Measurements from ENCODE around the gene DUS2. TPM values are rescaled to one million over a fixed set of nuclear protein-coding genes. Genes with fewer than 3 reads are reported as not detected.

Gene DUS2
- total RNA-seq, 1 donor from 2014 or later = 22.9 TPM

DNA sequence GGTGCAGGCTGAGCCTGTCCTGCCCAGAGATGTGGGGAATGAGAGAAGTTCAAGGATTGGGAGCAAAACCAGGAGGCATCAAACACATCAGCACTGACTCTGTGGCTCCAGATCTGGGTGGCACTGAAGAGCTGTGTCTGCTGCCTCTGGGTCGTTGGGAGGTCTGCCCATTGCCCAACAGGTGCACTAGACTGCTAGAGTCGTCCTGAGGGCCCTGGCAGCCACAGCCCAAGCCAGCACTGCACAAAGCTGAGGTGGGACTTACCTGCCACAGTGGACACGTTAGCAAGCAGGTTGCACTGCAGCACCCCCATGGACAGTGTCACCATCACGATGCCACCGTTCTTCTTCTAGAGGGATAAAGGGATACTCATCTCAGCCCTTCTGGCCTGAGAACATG lies 46.1 kb upstream of the DUS2 start:
- no peak overlapping the region for H2AFZ ChIP-seq (replicated peaks)
- no peaks in the 10 kb centered on the region for H3K79me2 ChIP-seq (ENCODE audit: low read depth)
- H3K27me3 Mint-ChIP-seq (ENCODE audit: insufficient read depth, low read depth) = peaks cover 14% of the 10 kb centered on the region
- H3K36me3 ChIP-seq = no peaks in the 10 kb centered on the region
- H3K4me1 Mint-ChIP-seq = no peaks in the 10 kb centered on the region
- no peaks in the 10 kb centered on the region for H3K4me1 ChIP-seq
- DNase-seq (ENCODE audit: low spot score) = no peak
- no peaks in the 10 kb centered on the region for H4K20me1 ChIP-seq (ENCODE audit: low read depth)
- no peaks in the 10 kb centered on the region for H3K36me3 Mint-ChIP-seq
- H3K9me3 Mint-ChIP-seq = no peaks in the 10 kb centered on the region
- no peaks in the 10 kb centered on the region for H3K9me3 ChIP-seq (ENCODE audit: low read depth)
- H3K4me2 ChIP-seq = no peak overlapping the region
- TF ChIP-seq EZH2 (IDR thresholded peaks at IDR 0.05) (no peak), CTCF (IDR thresholded peaks at IDR 0.05) (no peak)
- no peaks in the 10 kb centered on the region for H3K27me3 ChIP-seq
- no peak overlapping the region for H3K4me3 ChIP-seq
- no peak overlapping the region for H3K4me3 Mint-ChIP-seq
- no peak overlapping the region for H3K27ac Mint-ChIP-seq
- no peak overlapping the region for H3K9ac ChIP-seq
- H3F3A ChIP-seq (ENCODE audit: low read depth) = no peaks in the 10 kb centered on the region
- no peak overlapping the region for H3K27ac ChIP-seq

DNA sequence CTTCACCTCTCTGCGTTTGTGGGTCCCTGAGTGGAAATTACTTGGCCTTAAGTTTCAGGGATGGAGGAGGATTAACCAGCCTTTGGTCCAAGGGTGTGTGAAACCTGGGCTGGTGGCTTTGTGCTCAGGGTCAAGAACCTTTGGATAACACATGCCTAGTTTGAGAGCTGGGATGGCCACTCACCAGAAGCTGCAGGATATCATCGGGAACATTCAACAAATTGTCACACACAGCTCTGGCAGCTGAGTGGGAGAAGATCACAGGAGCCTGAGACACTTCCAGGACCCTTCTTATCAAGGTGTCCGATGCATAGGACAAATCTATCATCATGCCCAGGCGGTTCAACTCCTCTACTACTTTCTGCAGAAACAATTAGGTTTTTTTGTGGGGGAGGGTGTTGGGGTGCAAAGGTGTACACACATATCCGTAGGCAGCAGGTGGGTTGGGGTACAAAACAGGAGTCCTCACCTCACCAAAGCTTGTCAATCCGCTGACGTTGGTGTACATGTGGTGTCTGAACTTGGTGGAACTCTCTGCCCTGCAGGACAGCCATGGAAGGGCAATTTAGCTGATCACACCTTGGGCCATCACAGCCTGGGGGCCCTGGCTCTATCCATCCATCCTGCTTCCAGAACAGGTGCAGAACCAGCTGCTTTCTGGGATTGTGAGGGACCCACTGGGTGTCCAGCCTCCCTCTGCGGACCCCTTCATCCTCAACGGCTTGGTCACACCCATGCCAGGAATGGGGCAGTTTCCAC lies 45.4 kb upstream of the DUS2 start:
- no peak overlapping the region for H3K27ac Mint-ChIP-seq
- H3K36me3 ChIP-seq = no peaks in the 10 kb centered on the region
- H3K27me3 Mint-ChIP-seq (ENCODE audit: insufficient read depth, low read depth) = peaks cover 13% of the 10 kb centered on the region
- H3K9ac ChIP-seq = no peak overlapping the region
- H3K9me3 ChIP-seq (ENCODE audit: low read depth) = no peaks in the 10 kb centered on the region
- no peaks in the 10 kb centered on the region for H3K36me3 Mint-ChIP-seq
- H3K4me2 ChIP-seq = no peak overlapping the region
- H3K4me1 Mint-ChIP-seq = peaks cover 1% of the 10 kb centered on the region
- no peaks in the 10 kb centered on the region for H4K20me1 ChIP-seq (ENCODE audit: low read depth)
- no peak overlapping the region for H3K4me3 Mint-ChIP-seq
- no peak overlapping the region for H2AFZ ChIP-seq (replicated peaks)
- H3K9me3 Mint-ChIP-seq = no peaks in the 10 kb centered on the region
- no peaks in the 10 kb centered on the region for H3F3A ChIP-seq (ENCODE audit: low read depth)
- TF ChIP-seq EZH2phosphoT487 (IDR thresholded peaks at IDR 0.05) (no peak), EZH2 (IDR thresholded peaks at IDR 0.05) (no peak), CTCF (IDR thresholded peaks at IDR 0.05) (no peak)
- no peak overlapping the region for H3K27ac ChIP-seq
- H3K79me2 ChIP-seq (ENCODE audit: low read depth) = no peaks in the 10 kb centered on the region
- no peaks in the 10 kb centered on the region for H3K27me3 ChIP-seq
- no peaks in the 10 kb centered on the region for H3K4me1 ChIP-seq
- no peak for DNase-seq (ENCODE audit: low spot score)
- no peak overlapping the region for H3K4me3 ChIP-seq

DNA sequence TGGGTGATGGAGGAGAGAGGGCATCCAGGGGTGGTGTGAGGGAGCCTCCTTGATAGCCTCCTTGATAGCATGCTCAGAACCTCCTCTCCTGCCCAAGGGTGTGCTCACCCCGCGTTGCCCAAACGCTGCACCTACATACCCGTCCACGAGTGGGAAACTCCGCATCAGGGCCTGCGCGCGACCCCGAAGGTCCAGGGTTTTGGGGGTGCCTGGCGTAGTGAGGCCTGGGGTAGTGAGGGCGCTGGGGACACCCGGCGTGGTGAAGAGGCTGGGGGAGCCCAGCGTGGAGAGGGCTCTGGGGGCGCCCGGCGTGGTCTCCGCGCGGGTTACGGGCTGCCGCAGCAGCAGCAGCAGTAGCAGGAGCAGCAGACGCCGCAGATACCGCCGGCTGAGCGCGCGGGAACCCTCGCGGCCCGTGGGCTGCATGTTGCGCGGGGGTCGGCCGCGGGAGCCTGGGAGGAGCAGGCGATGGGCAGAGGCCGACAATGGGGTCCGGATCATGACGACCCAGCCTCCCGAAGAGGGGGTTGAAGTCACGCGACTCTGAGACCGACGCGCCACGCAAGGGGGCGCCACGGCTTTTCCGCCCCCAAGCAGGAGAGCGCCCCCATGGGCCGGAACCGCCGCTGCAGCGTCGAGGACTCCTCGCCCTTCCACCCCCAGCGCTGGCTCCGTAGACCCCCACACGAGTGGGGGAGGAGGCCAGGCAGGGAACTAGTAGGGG lies 43.0 kb upstream of the DUS2 start, which contains the start of gene DPEP3:
TSS of gene DPEP3 (minus strand) at position 545 of the 724 bp plus-strand sequence. CDS start at position 426, 119 bp downstream.
- Histone ChIP-seq H3K27me3 (no peaks in the 10 kb centered on the region), H4K20me1 (ENCODE audit: low read depth) (no peaks in the 10 kb centered on the region), H3K4me1 (no peaks in the 10 kb centered on the region), H3F3A (ENCODE audit: low read depth) (no peaks in the 10 kb centered on the region), H3K9me3 (ENCODE audit: low read depth) (no peaks in the 10 kb centered on the region), H3K36me3 (no peaks in the 10 kb centered on the region), H3K9ac (no peak within 1 kb of the TSS), H2AFZ (replicated peaks) (no peak within 1 kb of the TSS), H3K79me2 (ENCODE audit: low read depth) (no peaks in the 10 kb centered on the region), H3K27ac (no peak within 1 kb of the TSS), H3K4me3 (no peak within 1 kb of the TSS), H3K4me2 (no peak within 1 kb of the TSS)
- no peak for TF ChIP-seq EZH2 (IDR thresholded peaks at IDR 0.05)
- peak; percentile 26 for TF ChIP-seq CTCF (IDR thresholded peaks at IDR 0.05)
- TF ChIP-seq EZH2phosphoT487 (IDR thresholded peaks at IDR 0.05) = no peak
- H3K9me3 Mint-ChIP-seq = no peaks in the 10 kb centered on the region
- H3K36me3 Mint-ChIP-seq = no peaks in the 10 kb centered on the region
- no peak for DNase-seq (ENCODE audit: low spot score)
- H3K4me3 Mint-ChIP-seq = peak within 1 kb of the TSS; percentile 24
- H3K4me1 Mint-ChIP-seq = peaks cover 5% of the 10 kb centered on the region
- H3K27ac Mint-ChIP-seq = no peak within 1 kb of the TSS
- peaks cover 7% of the 10 kb centered on the region for H3K27me3 Mint-ChIP-seq (ENCODE audit: insufficient read depth, low read depth)
